IPS DF 6.9 (cell line): Measurements from ENCODE around the gene ADCY9.
"Not testable (repeated sequence)": the region's sequence is repeated elsewhere in the genome, so short reads cannot be mapped to it uniquely, and the experiment has no call there.

ENCODE experiments used
- DNase-seq: peaks from one replicate; pipeline ENCODE4 v3.0.0-alpha.2; 2013; ENCODE audit warnings: low read depth, low spot score
- H3K27ac ChIP-seq: one replicate; pipeline ENCODE4 v1.5.1; 2013; ENCODE audit warnings: low read length, control low read depth
- H3K27me3 ChIP-seq: 2 replicates; pipeline ENCODE4 v1.6.1; 2013; ENCODE audit warnings: mild to moderate bottlenecking, low read length; ENCODE audit not compliant: control insufficient read depth, insufficient read depth
- H3K36me3 ChIP-seq: 2 replicates; pipeline ENCODE4 v1.6.1; 2013; ENCODE audit warnings: low read length; ENCODE audit not compliant: control insufficient read depth, insufficient read depth
- H3K4me1 ChIP-seq: 2 replicates; pipeline ENCODE4 v1.6.1; 2013; ENCODE audit warnings: low read length; ENCODE audit not compliant: control insufficient read depth, insufficient read depth
- H3K4me3 ChIP-seq: 2 replicates; pipeline ENCODE4 v1.5.1; 2013; ENCODE audit warnings: mild to moderate bottlenecking, low read length
- H3K9me3 ChIP-seq: 2 replicates; pipeline ENCODE4 v1.6.1; 2013; ENCODE audit warnings: low read length, inconsistent platforms; ENCODE audit not compliant: control insufficient read depth, insufficient read depth
- WGBS: extraction: QIAGEN DNeasy Blood & Tissue Kit; methylation state at CpG from one replicate; pipeline ENCODE4 v1.1.7; 2013; ENCODE audit warnings: mixed read lengths, missing lambda C conversion rate; ENCODE audit not compliant: insufficient read length, insufficient coverage; 5-methylcytosine and 5-hydroxymethylcytosine counted together

The ADCY9 gene

GRCh38 chr16:3963886-3964685 is 152.2 kb downstream of the ADCY9 start:
- Histone ChIP-seq H3K4me1 (no peaks in the 10 kb centered on the region), H3K27ac (no peak overlapping the region), H3K27me3 (no peaks in the 10 kb centered on the region), H3K4me3 (no peak overlapping the region), H3K36me3 (no peaks in the 10 kb centered on the region), H3K9me3 (no peaks in the 10 kb centered on the region)
- WGBS, result no CpG with 5 or more reads among the region's 29 CpGs
- DNase-seq, result no peak

- no peaks in the 10 kb centered on the region for H3K9me3 ChIP-seq
- no peak overlapping the region for H3K27ac ChIP-seq
- no peaks in the 10 kb centered on the region for H3K36me3 ChIP-seq
- no peak overlapping the region for H3K4me3 ChIP-seq
- no peaks in the 10 kb centered on the region for H3K27me3 ChIP-seq
- WGBS, result no CpG with 5 or more reads among the region's 17 CpGs
- H3K4me1 ChIP-seq, result no peaks in the 10 kb centered on the region
- DNase-seq, result no peak
Measured at GRCh38 chr16:3963203-3963602, 153.0 kb downstream of the ADCY9 start.

DNA sequence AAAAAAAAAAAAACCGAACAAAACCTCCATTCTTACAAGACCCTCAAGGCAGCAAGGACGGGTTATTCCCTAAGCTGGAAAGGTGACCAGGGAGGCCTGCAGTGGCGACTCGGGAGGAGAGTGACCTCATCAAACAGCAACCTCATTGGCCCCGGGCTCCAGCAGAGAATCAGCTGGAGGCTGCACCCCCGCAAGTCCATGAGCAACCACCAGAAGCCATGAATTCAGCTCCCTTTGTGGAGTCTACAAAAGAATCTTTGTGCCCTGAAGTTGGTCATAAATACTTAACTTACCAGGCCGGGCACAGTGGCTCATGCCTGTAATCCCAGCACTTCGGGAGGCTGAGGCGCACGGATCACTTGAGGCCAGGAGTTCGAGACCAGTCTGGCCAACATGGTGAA is 154.8 kb downstream of the ADCY9 start:
- H3K36me3 ChIP-seq, result no peaks in the 10 kb centered on the region
- no peak overlapping the region for H3K4me3 ChIP-seq
- no peaks in the 10 kb centered on the region for H3K9me3 ChIP-seq
- no CpG with 5 or more reads among the region's 11 CpGs for WGBS
- no peak for DNase-seq
- no peak overlapping the region for H3K27ac ChIP-seq
- no peaks in the 10 kb centered on the region for H3K27me3 ChIP-seq
- H3K4me1 ChIP-seq, result no peaks in the 10 kb centered on the region

DNA sequence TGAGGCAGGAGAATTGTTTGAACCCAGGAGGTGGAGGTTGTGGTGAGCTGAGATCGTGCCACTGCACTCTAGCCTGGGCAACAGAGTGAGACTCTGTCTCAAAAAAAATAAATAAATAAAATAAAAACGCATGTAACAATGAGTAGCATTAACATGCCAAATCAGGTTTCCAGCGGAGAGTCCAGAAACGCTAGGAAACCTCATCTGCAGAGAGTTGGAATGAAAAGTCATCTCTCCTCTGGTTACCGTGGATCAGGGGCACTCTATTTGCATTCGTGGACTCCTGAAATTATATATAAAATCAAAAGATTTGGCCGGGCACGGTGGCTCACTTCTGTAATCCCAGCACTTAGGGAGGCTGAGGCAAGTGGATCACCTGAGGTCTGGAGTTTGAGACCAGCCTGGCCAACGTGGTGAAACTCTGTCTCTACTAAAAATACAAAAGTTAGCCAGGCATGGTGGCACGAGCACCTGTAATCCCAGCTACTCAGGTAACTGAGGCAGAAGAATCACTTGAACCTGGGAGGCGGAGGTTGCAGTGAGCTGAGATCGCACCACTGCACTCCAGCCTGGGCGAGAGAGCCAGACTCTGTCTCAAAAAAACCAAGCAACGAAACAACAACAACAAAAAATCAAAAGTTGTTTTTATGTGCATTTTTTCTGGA is 156.2 kb downstream of the ADCY9 start:
- H3K4me3 ChIP-seq, H3K4me1 ChIP-seq, H3K36me3 ChIP-seq, H3K27ac ChIP-seq, H3K9me3 ChIP-seq, H3K27me3 ChIP-seq, DNase-seq: not testable (repeated sequence)
- no CpG with 5 or more reads among the region's 14 CpGs for WGBS

- H3K27ac ChIP-seq, result no peak overlapping the region
- no peaks in the 10 kb centered on the region for H3K27me3 ChIP-seq
- DNase-seq, result no peak
- no peak overlapping the region for H3K4me3 ChIP-seq
- H3K9me3 ChIP-seq, result no peaks in the 10 kb centered on the region
- H3K4me1 ChIP-seq, result no peaks in the 10 kb centered on the region
- no peaks in the 10 kb centered on the region for H3K36me3 ChIP-seq
- no CpG with 5 or more reads among the region's 3 CpGs for WGBS
Measured at GRCh38 chr16:3959148-3959547, 157.1 kb downstream of the ADCY9 start.

- DNase-seq, result no peak
- Histone ChIP-seq H3K27me3 (no peaks in the 10 kb centered on the region), H3K9me3 (no peaks in the 10 kb centered on the region), H3K27ac (no peak overlapping the region), H3K4me3 (no peak overlapping the region), H3K36me3 (no peaks in the 10 kb centered on the region), H3K4me1 (no peaks in the 10 kb centered on the region)
- no CpG with 5 or more reads among the region's 23 CpGs for WGBS
Measured at GRCh38 chr16:3957344-3957980, 158.8 kb downstream of the ADCY9 start.

DNA sequence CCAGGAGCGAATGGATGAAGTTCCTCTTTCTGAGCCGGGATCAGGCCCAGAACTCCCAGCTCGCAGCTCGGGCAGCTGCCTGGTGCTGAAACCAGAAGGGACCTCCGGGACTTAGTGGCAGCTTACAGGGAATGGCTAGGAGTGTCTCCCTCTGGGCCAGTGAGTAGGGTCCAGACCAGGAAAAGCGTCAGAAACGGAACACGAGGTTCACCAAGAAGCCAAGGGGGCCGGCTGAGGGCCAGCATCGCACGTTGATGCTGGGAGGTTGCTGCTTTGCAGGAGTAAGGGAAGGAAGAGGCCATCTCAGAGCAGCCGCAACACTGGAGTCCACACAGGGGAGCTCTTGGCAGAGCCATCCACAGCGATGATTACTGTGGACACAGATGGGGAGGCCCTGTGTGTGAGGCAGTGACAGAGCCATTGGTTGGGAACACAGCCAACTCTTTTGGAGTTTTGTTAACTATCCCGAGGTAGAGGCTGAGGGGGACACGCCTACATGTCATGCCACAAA is 161.8 kb downstream of the ADCY9 start:
- H3K4me3 ChIP-seq, result no peak overlapping the region
- H3K4me1 ChIP-seq, result no peaks in the 10 kb centered on the region
- H3K36me3 ChIP-seq, result no peaks in the 10 kb centered on the region
- no peaks in the 10 kb centered on the region for H3K27me3 ChIP-seq
- no peak for DNase-seq
- H3K9me3 ChIP-seq, result no peaks in the 10 kb centered on the region
- no peak overlapping the region for H3K27ac ChIP-seq
- no CpG with 5 or more reads among the region's 15 CpGs for WGBS

DNA sequence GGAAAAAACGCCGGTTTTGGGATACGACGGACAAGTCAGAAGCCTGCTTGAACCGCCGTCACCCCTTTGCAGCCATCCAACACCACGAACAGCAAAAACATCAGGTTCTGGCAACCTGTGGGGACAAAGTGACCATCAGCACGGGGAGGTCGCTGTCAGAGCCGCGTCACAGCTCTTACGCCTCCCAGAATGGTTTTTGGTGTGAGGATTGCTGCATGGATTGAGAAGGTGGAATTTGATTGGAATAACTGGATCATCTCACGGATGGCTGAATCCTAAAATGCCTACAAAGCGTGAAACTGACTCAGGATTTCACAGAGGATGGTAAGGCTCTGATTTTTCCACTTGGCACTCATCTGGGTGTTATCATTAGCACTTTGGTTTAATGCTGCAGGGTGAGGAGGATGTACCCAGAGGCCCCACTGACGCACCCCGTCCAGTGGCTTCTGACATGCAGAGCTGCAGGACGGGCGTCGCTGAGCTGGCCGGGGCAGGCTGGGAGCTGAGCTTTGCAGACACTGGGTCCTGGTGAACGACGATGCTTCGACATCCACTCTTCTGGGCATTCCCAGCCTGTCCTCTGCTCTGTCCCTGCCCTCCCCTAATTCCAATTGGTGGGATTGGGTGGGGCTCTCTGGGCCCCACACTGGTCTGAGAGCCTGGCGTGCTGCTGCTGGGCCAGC is 162.4 kb downstream of the ADCY9 start:
- WGBS, result no CpG with 5 or more reads among the region's 24 CpGs
- no peaks in the 10 kb centered on the region for H3K4me1 ChIP-seq
- no peaks in the 10 kb centered on the region for H3K9me3 ChIP-seq
- H3K27ac ChIP-seq, result no peak overlapping the region
- H3K27me3 ChIP-seq, result no peaks in the 10 kb centered on the region
- DNase-seq, result no peak
- no peak overlapping the region for H3K4me3 ChIP-seq
- H3K36me3 ChIP-seq, result no peaks in the 10 kb centered on the region

DNA sequence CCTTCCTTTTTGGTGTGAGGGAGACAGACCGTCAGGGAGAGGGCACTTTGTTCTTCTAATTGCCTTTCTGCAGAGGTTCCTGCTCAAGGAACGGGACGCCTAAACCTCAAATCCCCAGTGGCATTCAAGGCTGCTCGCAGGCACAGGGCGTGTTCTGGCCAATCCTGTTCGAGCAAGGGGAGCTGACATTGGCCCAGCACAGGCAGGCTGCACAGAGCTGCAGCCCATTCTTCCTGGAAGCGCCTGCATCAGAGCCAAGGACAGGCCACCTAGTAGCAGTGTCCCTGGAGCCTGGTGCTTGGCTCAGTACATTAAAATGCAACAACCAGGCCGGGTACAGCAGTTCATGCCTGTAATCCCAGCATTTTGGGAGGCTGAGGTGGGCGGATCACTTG is 163.5 kb downstream of the ADCY9 start:
- Histone ChIP-seq H3K27ac (no peak overlapping the region), H3K36me3 (no peaks in the 10 kb centered on the region), H3K4me1 (no peaks in the 10 kb centered on the region), H3K27me3 (no peaks in the 10 kb centered on the region), H3K9me3 (no peaks in the 10 kb centered on the region), H3K4me3 (no peak overlapping the region)
- WGBS, result no CpG with 5 or more reads among the region's 9 CpGs
- no peak for DNase-seq
